ENCODE measurements around the gene TKFC.

The TKFC gene, protein sequence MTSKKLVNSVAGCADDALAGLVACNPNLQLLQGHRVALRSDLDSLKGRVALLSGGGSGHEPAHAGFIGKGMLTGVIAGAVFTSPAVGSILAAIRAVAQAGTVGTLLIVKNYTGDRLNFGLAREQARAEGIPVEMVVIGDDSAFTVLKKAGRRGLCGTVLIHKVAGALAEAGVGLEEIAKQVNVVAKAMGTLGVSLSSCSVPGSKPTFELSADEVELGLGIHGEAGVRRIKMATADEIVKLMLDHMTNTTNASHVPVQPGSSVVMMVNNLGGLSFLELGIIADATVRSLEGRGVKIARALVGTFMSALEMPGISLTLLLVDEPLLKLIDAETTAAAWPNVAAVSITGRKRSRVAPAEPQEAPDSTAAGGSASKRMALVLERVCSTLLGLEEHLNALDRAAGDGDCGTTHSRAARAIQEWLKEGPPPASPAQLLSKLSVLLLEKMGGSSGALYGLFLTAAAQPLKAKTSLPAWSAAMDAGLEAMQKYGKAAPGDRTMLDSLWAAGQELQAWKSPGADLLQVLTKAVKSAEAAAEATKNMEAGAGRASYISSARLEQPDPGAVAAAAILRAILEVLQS

DNA sequence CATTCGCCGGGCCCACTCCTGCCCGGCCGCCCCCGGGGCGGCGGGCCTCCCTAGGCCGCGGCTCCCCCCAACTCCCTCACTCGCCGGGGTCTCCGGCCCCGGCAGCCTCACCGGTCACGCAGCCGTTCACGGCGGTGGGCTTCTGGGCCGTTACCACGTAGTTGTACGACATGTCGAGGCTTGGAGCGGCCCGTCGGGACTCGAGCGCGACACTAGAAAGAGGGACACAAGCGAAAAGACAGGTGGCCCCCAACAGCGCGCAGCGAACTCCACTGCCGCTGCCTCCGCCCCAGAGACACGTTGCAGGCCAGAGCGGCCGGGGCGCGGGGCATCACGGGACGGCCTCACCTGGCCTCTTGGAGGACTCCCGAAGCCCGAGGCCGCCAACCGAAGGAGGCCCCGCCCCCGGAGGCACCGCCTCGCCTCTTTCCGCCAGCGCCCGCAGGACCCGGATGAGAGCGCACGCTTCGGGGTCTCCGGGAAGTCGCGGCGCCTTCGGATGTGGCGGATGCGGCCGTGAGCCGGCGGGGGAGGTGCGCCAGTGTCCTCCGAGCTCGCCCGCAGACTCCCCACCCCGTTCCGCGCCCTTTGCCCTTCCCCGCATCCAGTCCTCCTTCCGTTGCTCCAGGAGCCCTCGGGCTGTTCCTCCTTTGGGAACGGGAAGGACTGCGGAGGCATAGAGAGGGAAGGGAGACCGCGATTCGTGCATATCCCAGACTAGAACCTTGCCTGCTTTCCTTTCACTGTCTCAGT is at the start of gene TKFC, which contains the start of gene DDB1:
Gene TKFC (plus strand): TSS at position 432 of the 753 bp plus-strand sequence. CDS start 1,501 bp downstream, outside the sequence.
Gene DDB1 (minus strand): TSS at position 309 of the 753 bp plus-strand sequence. CDS start 137 bp downstream, at position 172.
- FAIRE-seq, result no peak

DNA sequence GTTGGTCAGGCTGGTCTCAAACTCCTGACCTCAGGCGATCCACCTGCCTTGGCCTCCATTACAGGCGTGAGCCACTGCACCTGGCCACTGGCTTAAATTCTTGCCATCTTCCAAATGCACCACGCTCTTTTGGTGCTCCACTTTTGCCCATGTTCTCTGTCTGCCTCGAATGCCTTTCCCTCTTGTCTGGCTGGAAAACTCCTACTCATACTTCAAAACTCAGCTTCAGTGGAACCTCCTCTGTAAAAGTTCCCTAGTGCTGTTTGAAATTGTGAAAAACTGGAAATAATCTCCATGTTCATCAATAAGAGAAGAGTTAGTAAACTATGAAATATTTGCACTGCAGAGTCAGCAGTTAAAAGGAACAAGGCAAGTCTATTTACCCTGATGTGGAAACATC is 49.4 kb upstream of the TKFC start:
- no peak for FAIRE-seq

DNA sequence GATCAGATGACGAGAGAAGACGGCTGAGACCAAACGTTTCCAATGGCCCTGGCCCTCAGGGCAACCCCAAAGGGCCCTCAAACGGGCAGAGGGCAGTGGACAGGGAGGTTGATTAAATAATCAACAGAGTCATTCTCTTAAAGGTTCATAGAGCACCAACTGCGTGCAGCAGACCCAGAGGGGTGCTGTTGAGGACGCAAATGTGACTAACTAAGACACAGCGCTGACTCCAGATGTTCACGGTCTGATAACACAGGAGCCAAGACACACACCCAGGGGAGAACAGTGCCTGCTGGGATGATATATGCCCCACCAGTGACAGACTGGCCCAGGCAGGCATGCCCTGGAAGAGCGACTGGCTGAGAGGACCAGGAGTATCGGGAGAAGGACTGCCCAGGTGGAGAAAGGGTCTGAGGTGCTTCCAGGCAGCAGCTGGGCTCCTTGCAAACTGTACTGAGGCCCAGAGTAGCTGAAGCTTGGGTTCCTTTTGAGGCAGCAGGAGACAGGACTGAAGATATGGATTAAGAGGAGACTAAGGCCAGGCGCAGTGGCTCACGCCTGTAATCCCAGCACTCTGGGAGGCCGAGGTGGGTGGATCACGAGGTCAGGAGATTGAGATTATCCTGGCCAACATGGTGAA is 45.6 kb upstream of the TKFC start:
- FAIRE-seq, result no peak

DNA sequence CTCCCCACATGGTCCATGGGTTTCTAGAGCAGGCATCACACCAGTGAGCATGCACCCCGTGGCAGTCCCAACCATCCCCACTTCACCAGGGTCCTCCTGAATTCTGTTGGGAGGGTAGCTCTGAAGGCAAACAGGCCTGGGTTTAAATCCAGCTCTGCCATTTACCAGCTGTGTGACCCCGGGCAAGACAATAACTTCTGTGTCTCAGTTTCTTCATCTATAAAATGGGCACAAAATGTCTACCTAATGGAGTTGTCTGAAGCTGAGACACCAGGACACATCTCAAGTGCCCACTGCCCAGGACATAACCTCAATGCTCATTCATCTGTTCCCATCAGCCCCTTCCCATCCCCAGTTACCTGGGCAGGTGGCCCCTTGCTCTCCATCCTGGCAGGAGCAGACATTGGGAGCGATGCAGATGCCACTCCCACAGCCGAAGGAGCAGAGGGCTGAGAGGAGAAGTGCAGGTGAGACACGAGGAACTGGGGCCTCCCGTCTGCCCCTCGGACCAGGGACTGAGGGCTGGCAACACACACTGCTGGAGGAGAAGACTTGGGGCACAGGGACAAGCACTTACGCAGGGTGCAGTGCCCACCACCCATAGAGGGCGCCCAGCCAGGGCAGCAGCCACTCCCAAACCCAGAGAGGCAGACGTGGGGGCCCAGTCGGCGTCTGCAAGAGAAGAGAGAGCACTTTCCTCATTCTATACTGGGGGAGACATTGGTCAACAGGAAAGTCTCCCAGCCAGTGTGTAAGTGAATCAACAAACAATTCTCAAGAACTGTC is 41.9 kb upstream of the TKFC start:
- no peak for FAIRE-seq

DNA sequence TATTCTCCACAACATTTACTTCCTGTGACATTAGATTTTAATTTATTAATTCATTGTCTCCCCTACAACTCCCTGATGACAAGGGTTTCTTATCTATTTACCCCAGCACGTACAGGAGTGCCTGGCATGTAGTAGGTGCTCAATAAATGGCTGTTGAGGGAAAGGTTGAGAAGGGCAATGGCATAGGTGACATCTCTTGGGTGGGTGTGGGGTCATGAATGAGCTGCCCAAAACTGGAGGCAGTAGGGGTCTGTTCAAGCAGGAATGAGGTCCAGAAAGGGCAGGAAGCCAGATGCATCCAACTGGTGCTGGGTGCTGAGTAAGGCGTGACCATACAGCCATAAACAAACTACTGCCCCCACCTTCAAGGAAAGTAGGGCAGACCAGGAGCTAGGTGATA is 40.7 kb upstream of the TKFC start:
- no peak for FAIRE-seq

DNA sequence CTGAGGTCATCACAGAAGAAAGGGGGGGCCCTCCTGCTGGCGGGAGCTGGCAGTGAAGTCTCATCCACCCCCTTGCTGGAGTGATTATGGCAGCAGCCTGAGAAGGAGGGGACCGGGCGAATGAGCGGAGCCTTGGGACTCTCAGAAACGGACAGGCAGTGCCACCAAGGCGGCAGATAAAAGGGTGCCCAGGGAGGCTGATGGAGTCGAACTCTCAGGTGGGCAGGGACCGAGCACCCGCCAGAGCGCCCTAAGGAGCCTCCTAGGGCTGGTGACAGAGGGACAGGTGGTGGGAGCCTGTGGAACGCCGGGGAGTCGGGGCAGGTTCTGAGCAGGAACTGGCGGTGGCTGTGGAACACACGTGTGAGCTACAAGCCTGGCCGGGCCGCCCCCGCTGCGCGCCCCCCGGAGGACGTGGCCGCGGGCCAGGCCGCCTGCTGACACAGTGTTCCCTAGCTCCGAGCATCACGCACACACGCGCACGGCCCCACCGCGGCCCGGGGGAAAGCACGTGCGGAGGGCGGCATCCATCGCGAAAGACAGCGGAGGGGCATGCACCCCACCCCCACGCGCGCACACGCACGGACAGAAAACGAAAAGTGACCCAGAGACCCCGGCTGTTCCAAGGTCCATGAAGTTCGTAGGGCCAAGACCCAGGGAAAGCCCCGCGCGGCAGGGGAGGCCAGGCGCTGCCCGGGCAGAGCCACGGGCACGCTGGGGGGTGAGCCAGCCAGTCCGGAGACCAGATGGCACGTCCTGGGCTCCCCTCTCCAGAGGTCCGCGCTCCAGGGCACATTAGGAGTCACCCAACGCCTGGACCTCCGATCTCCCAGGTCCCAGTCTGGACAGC is 38.9 kb upstream of the TKFC start:
- FAIRE-seq, result no peak

DNA sequence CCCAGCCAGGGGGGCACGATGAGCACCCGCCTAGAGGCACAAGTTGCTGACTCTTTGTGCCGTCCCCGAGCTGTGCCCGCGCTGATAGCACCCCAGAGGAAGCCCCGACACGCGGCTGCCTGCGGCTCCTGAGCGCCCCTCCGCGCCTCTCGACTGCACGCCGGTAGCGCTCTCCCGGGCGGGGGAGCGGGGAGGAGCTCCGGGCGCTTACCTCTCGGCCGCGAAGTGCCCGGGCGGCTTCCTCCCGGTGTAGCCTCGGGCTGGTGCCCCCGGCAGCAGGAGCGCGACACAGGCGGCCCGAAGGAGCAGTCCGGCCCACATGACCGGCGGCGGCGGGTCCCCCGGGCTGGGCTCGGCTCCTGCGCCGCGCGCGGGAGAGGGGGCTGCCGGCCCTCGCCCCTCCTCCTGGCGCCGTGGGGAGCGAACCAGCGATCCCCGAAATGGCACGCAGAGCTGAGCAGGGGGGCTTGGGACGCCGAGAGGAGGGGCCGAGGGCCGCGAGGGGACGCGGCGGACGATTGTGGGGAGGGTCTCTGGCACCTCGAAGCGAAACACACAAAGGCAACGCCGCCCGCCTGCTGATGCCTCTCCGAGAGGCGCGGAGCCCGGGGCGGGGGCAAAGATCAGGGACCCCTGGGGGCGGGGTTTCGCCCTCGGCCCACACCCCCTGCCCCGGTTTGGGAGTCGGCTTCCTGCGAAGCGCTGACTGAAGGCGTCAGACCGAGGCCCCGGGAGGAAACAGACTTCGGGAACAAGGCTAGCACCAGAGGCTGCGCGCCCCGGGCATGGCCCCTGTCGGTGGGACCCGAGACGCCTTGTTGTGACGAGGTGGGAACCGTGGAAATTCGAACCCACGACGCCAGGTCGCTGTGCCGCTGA is 38.1 kb upstream of the TKFC start, which contains the start of gene VWCE:
Gene VWCE (minus strand): TSS at position 600 of the 879 bp plus-strand sequence. CDS start 279 bp downstream, at position 321.
- no peak for FAIRE-seq

DNA sequence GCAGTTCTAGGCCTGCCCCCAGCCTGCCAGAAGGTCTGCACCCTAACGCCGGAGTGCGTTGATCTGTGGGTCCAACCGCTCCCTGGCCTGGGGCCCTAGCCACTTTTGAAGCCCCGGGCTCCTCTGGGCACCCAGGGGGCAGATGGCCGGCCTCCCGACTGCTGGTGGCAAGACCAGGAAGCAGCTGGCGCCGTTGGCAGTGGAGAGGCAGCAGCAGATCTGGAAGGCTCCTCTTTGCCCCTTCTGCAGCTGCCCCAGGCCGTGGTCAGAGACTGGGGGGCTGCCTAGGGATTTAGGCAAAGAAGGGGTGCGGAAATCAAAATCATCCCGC is 37.5 kb upstream of the TKFC start:
- no peak for FAIRE-seq

DNA sequence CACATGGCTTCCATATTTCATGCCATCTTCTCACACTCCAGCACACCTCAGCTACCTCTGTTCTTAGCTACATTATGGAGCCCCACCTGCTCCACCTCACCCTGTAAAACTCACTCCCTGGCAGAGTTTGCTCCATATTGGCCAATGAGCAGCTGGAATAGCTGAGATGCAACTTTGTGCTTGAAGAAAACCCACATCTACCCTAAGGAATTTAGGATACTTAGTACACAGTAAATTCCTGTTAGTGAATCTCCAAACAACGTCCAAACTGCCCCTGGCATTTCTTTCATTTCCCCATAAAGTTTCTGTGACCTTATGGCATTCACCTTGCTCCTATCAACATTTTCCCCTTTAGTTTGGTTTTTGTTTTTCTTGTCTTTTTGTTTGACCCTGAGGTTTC is 35.7 kb upstream of the TKFC start:
- peak; percentile 67 for FAIRE-seq

DNA sequence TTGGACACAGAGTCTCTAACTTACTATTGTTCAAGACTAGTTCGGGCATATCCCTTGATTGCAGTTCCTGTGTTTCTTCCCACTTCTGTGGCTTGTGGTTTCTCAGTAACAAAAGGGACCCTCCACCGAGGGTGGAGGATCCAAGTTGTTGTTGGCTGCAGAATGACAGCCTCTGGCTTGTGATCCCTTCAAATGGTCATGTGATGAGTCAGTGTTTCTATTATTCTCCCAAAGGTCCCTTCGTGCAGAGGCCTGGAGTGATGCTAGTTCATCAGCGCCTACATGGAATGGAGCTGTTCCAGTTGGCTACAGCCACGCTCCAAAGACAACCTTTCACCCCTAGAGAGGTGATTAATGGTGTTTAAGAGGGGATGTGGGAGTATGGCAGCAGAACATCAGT is 35.3 kb upstream of the TKFC start:
- no peak for FAIRE-seq

DNA sequence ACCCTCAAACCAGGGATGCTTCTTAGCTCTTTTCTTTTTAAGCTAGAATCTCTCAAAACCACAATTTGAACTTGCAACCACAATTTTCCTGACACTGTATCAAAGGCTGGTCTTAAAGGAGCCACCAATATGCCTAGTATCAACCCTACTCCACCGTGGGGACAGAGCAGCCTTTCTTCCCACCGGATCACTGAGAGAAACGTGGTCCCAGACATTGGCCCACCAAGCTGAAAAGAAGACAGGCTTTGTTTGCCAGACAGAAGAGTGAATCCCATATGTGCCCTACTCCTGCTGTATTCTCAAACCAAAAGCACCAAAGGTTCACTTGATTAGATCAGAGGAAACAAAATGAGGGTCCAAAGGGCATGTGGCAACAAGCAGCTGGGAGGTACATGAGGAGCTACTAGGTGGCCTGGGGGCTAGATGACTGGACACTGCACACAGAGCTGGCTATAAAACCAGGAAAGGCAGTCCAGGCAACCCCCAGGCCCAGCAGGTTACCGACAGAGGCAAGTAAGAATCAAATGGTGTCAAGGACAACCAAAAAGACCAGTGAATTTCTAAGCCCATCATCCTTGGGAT is 34.3 kb upstream of the TKFC start:
- FAIRE-seq, result no peak

DNA sequence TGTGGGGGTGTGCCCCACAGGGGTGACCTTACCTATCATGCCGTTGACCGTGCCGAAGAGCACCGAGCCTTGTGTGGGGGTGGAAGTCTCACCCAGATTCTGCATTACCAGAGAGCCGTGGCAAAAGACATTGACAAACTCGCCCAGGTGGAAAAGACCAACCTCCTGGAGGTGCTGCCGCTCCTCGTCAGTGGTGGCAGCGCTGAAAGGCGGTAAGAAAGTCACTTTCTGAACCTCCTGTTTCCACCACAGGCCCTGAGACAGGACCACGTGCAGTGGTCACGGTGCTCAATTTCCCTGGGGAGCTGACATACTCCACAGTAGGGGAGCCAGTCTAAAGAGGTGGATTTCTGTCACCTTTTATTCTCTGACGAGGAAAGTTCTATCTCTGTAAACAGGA is 30.5 kb upstream of the TKFC start:
- no peak for FAIRE-seq

DNA sequence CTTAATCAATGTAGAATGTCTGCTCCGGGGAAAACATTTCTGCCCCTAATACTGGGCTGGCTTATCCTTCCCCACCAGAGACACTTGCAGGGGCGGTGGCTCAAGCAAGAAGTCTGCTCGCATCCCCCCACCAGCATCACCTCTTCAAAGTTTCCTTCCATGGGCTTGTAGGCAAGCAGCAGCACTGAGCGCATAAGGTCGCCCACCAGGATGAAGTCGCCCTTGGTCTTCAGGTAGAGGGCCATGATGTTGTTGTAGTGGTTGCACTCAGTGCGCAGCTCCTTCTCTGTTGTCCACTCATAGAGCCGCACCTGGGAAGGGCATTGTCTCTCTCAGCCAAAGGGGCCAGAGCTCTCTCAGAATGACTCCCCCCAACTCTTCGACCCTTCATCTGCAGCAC is 29.3 kb upstream of the TKFC start:
- FAIRE-seq, result no peak

DNA sequence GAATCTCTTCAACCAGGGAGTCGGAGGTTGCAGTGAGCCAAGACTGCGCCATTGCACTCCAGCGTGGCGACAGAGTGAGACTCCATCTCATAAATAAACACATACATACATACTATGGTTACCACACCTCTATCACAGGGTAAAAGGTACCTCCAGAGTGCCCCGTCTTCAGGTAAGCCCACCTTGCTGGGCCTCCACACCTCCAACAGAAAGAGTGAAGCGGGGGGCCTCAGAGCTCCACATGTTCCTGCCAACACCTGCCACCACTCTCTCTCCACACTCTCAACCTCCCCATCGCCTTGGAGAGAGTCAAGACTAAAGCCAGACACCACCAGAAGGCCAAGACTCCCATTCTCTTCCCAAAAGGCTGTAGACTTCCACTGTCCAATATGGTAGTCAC is 27.6 kb upstream of the TKFC start:
- FAIRE-seq, result no peak

DNA sequence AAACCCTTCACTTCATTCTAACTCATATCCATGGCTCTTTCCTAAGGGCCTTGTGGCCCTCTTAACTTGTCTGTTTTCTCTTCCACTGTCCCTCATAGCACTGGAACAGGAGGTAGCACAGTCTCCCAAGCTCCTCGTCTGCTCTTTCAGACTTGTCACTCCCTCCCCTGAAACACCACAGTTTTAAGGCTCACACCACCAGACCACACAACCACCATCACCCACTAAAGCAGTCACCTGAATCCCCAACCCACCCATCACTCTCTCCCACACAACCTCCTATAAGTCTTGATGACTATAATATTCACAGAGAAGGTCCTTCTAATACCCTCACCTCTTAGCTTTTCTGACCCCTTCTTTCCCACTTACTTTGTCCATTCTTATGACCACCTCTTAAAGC is 26.8 kb upstream of the TKFC start:
- no peak for FAIRE-seq

DNA sequence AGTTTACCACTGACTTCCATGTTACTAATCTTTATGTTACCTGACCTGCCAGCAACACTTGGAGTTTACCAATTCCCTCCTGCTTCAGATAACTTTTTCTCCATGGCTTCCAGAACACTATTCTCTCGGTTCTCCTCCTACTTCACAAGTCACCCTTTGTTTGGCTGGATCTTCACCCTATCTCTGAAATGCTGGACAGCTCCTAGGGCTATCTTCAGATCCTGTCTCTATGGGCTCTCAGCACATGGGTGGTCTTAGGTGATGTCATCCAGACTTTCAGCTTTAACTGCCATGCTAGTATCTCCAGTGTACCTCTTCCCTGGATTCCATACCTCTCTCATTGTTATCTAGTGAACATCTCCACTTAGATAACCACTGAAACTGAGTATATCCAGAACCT is 25.7 kb upstream of the TKFC start:
- no peak for FAIRE-seq

DNA sequence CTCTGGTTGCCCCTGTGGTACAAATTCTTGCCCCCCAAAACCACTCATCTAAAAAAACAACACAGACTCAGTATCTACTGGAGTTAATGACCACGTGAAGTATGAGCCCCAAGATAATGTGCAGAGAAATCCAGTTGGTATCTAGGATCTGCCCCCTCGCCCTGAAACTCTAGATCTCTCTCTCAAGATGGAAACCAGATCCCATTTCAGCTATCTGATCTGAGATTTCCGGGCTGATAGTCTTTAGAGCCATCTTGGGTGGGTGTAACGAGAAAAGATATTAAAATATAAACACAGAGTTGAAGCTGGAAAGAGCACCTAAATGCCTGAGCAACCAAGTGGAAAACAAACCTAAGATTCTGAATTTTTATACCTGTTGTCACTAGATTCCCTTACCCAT is 23.9 kb upstream of the TKFC start:
- no peak for FAIRE-seq

DNA sequence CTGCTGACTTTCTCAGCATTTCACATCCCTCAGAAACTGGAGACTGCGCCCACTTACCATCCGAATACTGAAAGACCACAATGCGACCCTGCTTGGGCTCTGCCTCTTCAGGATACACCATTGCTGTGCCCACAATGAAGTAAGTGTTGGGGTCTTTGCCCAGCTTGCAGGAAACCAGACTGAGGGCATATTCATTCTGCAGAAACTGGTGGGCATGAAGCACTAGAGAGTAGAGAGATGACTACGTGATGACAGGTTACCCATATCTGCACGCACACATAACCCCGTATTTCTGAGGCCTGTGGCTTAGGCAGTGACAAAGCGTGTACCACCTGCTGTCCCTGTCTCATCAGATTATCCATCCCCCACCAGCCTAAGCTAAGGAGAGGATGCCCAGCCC is 23.3 kb upstream of the TKFC start:
- no peak for FAIRE-seq

DNA sequence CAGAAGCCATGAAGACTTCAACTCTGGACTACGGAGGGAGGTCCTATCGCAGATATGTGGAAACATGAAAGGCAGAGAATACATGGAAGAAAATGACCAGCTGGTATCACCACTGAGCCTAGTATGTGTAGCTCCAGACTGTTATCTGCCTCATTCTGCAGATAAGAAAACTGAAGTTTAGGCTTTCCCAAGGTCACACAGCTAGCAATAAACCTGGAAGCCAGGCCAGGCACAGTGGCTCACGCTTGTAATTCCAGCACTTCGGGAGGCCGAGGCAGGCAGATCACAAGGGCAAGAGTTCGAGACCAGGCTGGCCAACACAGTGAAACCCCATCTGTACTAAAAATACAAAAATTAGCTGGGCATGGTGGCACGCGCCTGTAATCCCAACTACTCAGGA is 22.3 kb upstream of the TKFC start:
- no peak for FAIRE-seq

DNA sequence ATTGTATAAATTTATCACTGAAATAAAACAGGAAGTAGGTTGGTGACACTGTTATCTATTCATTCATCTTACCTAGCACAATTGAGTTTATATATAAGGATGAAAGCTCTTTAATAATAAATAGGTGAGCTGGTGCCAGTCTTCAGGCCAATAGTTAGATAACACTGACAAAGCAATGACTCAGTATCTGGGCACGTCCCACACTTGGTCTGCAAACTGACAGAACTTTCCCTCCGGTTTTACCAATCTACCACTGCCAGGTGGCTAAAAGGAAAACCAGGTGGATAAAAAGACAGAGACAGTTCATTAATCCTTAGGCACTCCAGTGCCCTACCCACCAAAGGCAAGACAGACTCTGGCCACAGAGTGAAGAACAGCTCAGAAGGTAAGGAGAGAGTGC is 17.8 kb upstream of the TKFC start:
- no peak for FAIRE-seq

Measured in TTC549 (cell line).